HAP-1 (cell line): Measurements from ENCODE around the gene TMEM147.
A peak's percentile ranks its signal among the peaks of the same experiment; 100 is the strongest.

Experiments used
- DNase-seq, 2 experiments: peaks; one replicate each; pipeline ENCODE4 v3.0.0-alpha.2; 2016 to 2020; ENCODE audit warnings: low spot score in 2 of 2
- H3K27me3 ChIP-seq: fragments of 250-450 bp; sonication (Bioruptor Pico); 2 replicates; pipeline ENCODE4 v1.5.1; 2020; ENCODE audit warnings: low read depth, mild to moderate bottlenecking, moderate library complexity
- H3K36me3 ChIP-seq: fragments of 250-450 bp; sonication (Bioruptor Pico); replicated peaks from 2 replicates; pipeline ENCODE4 v1.5.1; 2020; ENCODE audit warnings: mild to moderate bottlenecking
- H3K4me1 ChIP-seq: fragments of 250-450 bp; sonication (Bioruptor Pico); 2 replicates; pipeline ENCODE4 v1.5.1; 2020; ENCODE audit warnings: mild to moderate bottlenecking
- H3K4me3 ChIP-seq: fragments of 250-450 bp; sonication (Bioruptor Pico); 2 replicates; pipeline ENCODE4 v1.5.1; 2020; ENCODE audit warnings: mild to moderate bottlenecking, moderate library complexity
- H3K9me3 ChIP-seq: fragments of 250-450 bp; sonication (Bioruptor Pico); 2 replicates; pipeline ENCODE4 v1.5.1; 2020; ENCODE audit warnings: mild to moderate bottlenecking, moderate library complexity
- in situ Hi-C: fragments of 300-500 bp; cut with MboI; formaldehyde crosslinking; loops from 3 replicates; pipeline ENCODE4 v1.14.3; 2020; ENCODE audit warnings: low sequenced_read_pairs, inconsistent platforms, mixed read lengths

TMEM147 gene

GRCh38 chr19:35511337-35511736 lies 34.1 kb upstream of the TMEM147 start:
- Histone ChIP-seq H3K9me3 (no peaks in the 10 kb centered on the region), H3K4me3 (no peak overlapping the region), H3K4me1 (peaks cover 6% of the 10 kb centered on the region; the same call in 1 of the 2 replicates), H3K27me3 (no peaks in the 10 kb centered on the region), H3K36me3 (peaks cover 5% of the 10 kb centered on the region; the same call in 1 of the 2 replicates)
- in situ Hi-C loops: no loop called here
- DNase-seq: no peak

- in situ Hi-C loops: no loop called here
- DNase-seq: no peak
- Histone ChIP-seq H3K27me3 (no peaks in the 10 kb centered on the region), H3K4me1 (peaks cover 6% of the 10 kb centered on the region; the same call in 1 of the 2 replicates), H3K4me3 (no peak overlapping the region), H3K36me3 (peaks cover 2% of the 10 kb centered on the region; the same call in 1 of the 2 replicates), H3K9me3 (no peaks in the 10 kb centered on the region)
Observed at GRCh38 chr19:35512831-35513627, 32.4 kb upstream of the TMEM147 start.

GRCh38 chr19:35513628-35514281 lies 31.7 kb upstream of the TMEM147 start, which contains the start of gene DMKN:
Gene DMKN, minus strand, starts transcription at chr19:35513649. Its CDS starts 174 bp downstream, at chr19:35513475.
- no peak within 1 kb of the TSS for H3K4me3 ChIP-seq
- no peaks in the 10 kb centered on the region for H3K9me3 ChIP-seq
- in situ Hi-C loops: no loop called here
- H3K36me3 ChIP-seq: no peaks in the 10 kb centered on the region
- H3K27me3 ChIP-seq: no peaks in the 10 kb centered on the region
- no peak for DNase-seq
- H3K4me1 ChIP-seq: peaks cover 4% of the 10 kb centered on the region; the same call in 1 of the 2 replicates

DNA sequence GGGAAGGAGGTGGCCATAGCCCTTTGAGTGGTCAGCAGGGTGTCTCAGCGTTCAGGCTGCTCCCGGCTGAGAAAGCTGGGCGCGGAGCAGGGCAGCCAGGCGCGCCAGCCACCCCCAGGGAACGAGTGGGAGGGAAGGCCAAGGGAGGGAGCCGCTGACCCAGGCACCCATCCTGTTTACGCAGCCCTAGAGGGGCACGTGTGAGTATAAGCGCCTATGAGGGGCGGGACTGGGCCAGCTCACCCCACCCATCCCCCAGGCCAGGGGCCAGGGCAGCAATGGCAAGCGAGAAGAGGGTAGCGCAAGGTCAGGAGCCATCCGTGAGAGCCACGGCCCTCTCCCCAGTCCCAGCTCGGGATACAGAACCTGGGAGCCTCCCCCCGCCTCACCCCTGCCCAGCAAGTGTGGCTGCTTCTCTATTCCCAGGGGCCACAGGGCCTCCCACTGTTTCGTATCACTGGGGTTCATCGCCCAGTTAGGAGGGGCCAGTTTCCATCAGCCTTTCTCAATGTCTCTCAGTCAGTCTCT lies 31.1 kb upstream of the TMEM147 start:
- no peak for DNase-seq
- H3K36me3 ChIP-seq: no peaks in the 10 kb centered on the region
- H3K4me3 ChIP-seq: no peak overlapping the region
- no peaks in the 10 kb centered on the region for H3K4me1 ChIP-seq
- H3K9me3 ChIP-seq: no peaks in the 10 kb centered on the region
- no peaks in the 10 kb centered on the region for H3K27me3 ChIP-seq
- in situ Hi-C loops: no loop called here

DNA sequence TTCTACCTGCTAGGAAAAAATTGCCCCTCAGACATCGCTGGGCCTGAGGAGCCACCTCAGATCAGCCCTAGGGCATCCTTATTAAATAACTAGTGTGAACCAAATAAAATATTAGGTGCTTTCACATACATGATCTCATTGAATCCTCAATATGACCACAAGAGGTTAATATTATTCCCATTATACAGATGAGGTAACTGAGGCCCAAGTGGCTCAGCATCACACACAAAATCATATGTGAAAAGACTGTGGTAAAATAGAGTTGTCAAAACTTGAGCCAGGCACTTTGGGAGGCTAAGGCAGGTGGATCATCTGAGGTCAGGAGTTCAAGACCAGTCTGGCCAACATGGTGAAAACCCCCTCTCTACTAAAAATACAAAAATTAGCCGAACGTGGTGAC lies 29.1 kb upstream of the TMEM147 start:
- H3K4me1 ChIP-seq: peaks cover 3% of the 10 kb centered on the region
- in situ Hi-C loops: no loop called here
- no peak overlapping the region for H3K4me3 ChIP-seq
- no peaks in the 10 kb centered on the region for H3K27me3 ChIP-seq
- DNase-seq: no peak
- H3K9me3 ChIP-seq: no peaks in the 10 kb centered on the region
- no peaks in the 10 kb centered on the region for H3K36me3 ChIP-seq

DNA sequence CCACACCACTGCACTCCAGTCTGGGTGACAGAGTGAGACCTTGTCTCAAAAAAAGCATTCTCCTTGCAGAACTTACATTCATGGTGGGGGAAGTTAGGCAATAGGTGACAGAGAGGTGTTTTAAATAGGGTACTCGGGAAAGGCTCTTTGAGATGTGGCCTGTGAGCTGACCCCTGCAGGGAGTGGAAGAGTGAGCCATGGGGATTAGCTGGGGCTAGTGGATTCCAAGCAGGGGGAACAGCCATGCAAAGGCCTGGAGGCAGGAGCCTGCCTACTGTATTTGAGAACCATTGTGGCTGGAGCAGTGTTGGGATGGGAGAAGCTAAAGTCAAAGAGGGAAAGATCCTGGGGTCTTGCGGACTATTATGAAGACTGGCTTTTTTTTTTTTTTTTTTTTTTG lies 28.1 kb upstream of the TMEM147 start:
- H3K36me3 ChIP-seq: no peaks in the 10 kb centered on the region
- H3K9me3 ChIP-seq: no peaks in the 10 kb centered on the region
- no peaks in the 10 kb centered on the region for H3K27me3 ChIP-seq
- peaks cover 8% of the 10 kb centered on the region for H3K4me1 ChIP-seq
- in situ Hi-C loops: no loop called here
- no peak for DNase-seq
- H3K4me3 ChIP-seq: no peak overlapping the region

DNA sequence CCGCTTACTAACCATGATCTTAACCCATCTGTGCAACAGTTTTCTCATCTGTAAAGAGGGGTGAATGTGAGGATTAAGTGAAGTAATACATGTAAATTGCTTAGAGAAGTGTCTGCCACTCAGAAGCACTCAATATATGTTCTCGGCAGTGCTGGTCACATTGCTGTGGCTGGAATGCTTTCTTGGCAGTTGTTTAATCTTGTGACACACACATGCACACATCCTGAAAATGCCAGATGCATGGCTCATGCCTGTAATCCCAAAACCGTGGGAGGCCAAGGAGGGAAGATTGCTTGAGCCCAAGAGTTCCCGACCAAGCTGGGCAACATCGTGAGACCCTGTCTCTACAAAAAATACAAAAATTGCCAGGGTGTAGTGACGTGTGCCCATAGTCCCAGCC lies 27.1 kb upstream of the TMEM147 start:
- Histone ChIP-seq H3K4me3 (no peak overlapping the region), H3K9me3 (no peaks in the 10 kb centered on the region), H3K27me3 (no peaks in the 10 kb centered on the region), H3K36me3 (no peaks in the 10 kb centered on the region), H3K4me1 (peaks cover 8% of the 10 kb centered on the region)
- no peak for DNase-seq
- in situ Hi-C loops: no loop called here

DNA sequence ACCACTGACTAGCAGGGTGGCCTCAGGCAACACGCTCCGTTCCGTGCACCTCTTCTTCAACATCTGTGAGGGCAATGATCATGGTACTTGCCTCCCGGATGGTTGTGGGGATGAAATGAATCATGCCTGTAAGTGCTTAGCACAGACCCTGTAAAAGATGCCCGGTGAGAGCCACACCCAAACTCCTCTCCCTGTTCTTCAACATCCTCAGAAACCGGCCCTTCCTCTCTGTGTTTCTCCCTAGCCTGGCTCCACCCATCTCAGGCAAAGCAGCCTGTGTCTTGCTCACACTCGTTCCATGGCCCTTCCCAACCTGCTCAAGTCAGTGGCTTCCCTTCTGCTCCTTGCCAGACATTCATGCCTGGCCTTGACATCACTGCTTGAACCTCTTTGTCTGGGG lies 26.1 kb upstream of the TMEM147 start:
- DNase-seq: no peak
- H3K27me3 ChIP-seq: no peaks in the 10 kb centered on the region
- in situ Hi-C loops: no loop called here

GRCh38 chr19:35521124-35521743 lies 24.2 kb upstream of the TMEM147 start:
- DNase-seq: peak; percentile 67 to 80
- in situ Hi-C loops: no loop called here
- Histone ChIP-seq H3K4me3 (no peak overlapping the region), H3K9me3 (no peaks in the 10 kb centered on the region), H3K4me1 (peaks cover 8% of the 10 kb centered on the region), H3K27me3 (peaks cover 3% of the 10 kb centered on the region; the same call in 1 of the 2 replicates), H3K36me3 (no peaks in the 10 kb centered on the region)

More for the DNA sequence above, 26.1 kb upstream of the TMEM147 start:
- H3K9me3 ChIP-seq: no peaks in the 10 kb centered on the region
- H3K4me1 ChIP-seq: peaks cover 8% of the 10 kb centered on the region
- H3K4me3 ChIP-seq: no peak overlapping the region
- no peaks in the 10 kb centered on the region for H3K36me3 ChIP-seq

- no peak for DNase-seq
- Histone ChIP-seq H3K9me3 (no peaks in the 10 kb centered on the region), H3K4me1 (peaks cover 8% of the 10 kb centered on the region), H3K4me3 (no peak overlapping the region), H3K36me3 (no peaks in the 10 kb centered on the region), H3K27me3 (peaks cover 3% of the 10 kb centered on the region; the same call in 1 of the 2 replicates)
- in situ Hi-C loops: no loop called here
Observed at GRCh38 chr19:35522745-35523327, 22.6 kb upstream of the TMEM147 start.

GRCh38 chr19:35524181-35524837 lies 21.1 kb upstream of the TMEM147 start:
- in situ Hi-C loops: no loop called here
- Histone ChIP-seq H3K9me3 (no peaks in the 10 kb centered on the region), H3K36me3 (no peaks in the 10 kb centered on the region), H3K4me1 (peaks cover 8% of the 10 kb centered on the region), H3K27me3 (peaks cover 15% of the 10 kb centered on the region), H3K4me3 (no peak overlapping the region)
- DNase-seq: no peak

DNA sequence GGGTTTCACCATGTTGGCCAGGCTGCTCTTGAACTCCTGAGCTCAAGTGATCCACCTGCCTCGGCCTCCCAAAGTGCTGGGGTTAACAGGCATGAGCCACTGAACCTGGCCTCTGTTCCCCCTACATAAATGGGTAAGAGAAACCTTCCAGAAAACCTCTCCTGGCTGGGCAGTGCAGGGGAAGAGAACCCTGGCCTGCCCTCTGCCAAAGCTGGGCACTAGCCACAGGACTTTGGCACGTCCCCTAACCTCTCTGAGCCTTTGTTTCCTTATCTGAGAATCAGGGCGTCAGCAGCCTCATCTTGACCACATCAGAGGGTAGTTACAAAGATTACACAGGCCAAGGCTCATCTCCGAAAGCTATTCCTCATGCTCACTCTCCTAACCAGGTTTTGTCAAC lies 19.6 kb upstream of the TMEM147 start:
- H3K27me3 ChIP-seq: peaks cover 20% of the 10 kb centered on the region
- in situ Hi-C loops: no loop called here

More for the DNA sequence above, 19.6 kb upstream of the TMEM147 start:
- no peak for DNase-seq
- H3K9me3 ChIP-seq: no peaks in the 10 kb centered on the region
- H3K36me3 ChIP-seq: no peaks in the 10 kb centered on the region
- no peak overlapping the region for H3K4me3 ChIP-seq
- H3K4me1 ChIP-seq: peaks cover 7% of the 10 kb centered on the region
